ENCODE data around the gene TP63.

TP63 gene

GRCh38 chr3:189898559-189899153 is 267.5 kb downstream of the TP63 start:
- H3K36me3 ChIP-seq (ENCODE audit: control insufficient read depth in 4 of 4, insufficient read depth in 4 of 4, low read length in 3 of 4) = no peaks in the 10 kb centered on the region
- ChIA-PET POLR2A (no interaction called here), CTCF (no interaction called here)
- H3K27ac ChIP-seq (ENCODE audit: insufficient read depth in 1 of 2, low read depth in 1 of 2, low read length in 2 of 2, poor library complexity in 1 of 2, severe bottlenecking in 2 of 2) = no peak overlapping the region
- no peak for DNase-seq
- H3K9me3 ChIP-seq (ENCODE audit: control extremely low read depth in 1 of 5, control insufficient read depth in 4 of 5, insufficient read depth in 2 of 5, low read depth in 1 of 5, low read length in 4 of 5) = no peaks in the 10 kb centered on the region
- H3K4me1 ChIP-seq (ENCODE audit: control extremely low read depth in 1 of 4, control insufficient read depth in 4 of 4, insufficient read depth in 4 of 4, low read length in 3 of 4) = no peaks in the 10 kb centered on the region
- H3K4me3 ChIP-seq (ENCODE audit: control insufficient read depth in 1 of 7, extremely low read depth in 1 of 7, insufficient read depth in 4 of 7, low read depth in 2 of 7, low read length in 6 of 7) = no peak overlapping the region
- H3K27me3 ChIP-seq (replicated peaks in 2 of 5; ENCODE audit: control insufficient read depth in 4 of 5, insufficient read depth in 5 of 5, low read length in 4 of 5) = no peaks in the 10 kb centered on the region
- WGBS (ENCODE audit: insufficient coverage) = no CpG with 5 or more reads among the region's 1 CpG

DNA sequence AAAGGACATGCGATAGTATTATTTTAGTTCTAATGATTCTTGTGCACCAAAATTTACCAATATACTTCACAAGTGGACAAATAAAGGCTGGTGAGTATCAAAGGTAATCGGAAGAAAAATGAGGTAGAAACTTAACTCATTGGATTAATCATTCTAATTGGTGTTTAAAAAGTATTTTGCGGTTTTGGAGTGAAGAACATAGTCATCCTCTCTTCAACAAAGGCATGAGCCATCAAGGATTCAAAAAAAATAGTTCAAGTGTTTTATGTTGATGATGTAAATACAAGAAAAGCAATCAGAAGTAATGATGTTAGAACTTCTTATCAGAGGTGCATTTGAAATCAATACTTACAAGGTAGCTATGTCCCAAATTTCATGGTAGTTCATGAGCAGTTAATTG is 268.0 kb downstream of the TP63 start:
- DNase-seq = no peak
- Histone ChIP-seq H3K27ac (ENCODE audit: insufficient read depth in 1 of 2, low read depth in 1 of 2, low read length in 2 of 2, poor library complexity in 1 of 2, severe bottlenecking in 2 of 2) (no peak overlapping the region), H3K4me3 (ENCODE audit: control insufficient read depth in 1 of 7, extremely low read depth in 1 of 7, insufficient read depth in 4 of 7, low read depth in 2 of 7, low read length in 6 of 7) (no peak overlapping the region), H3K9me3 (ENCODE audit: control extremely low read depth in 1 of 5, control insufficient read depth in 4 of 5, insufficient read depth in 2 of 5, low read depth in 1 of 5, low read length in 4 of 5) (no peaks in the 10 kb centered on the region), H3K36me3 (ENCODE audit: control insufficient read depth in 4 of 4, insufficient read depth in 4 of 4, low read length in 3 of 4) (no peaks in the 10 kb centered on the region), H3K27me3 (replicated peaks in 2 of 5; ENCODE audit: control insufficient read depth in 4 of 5, insufficient read depth in 5 of 5, low read length in 4 of 5) (no peaks in the 10 kb centered on the region), H3K4me1 (ENCODE audit: control extremely low read depth in 1 of 4, control insufficient read depth in 4 of 4, insufficient read depth in 4 of 4, low read length in 3 of 4) (no peaks in the 10 kb centered on the region)
- ChIA-PET CTCF (no interaction called here), POLR2A (no interaction called here)
- no CpG with 5 or more reads among the region's 3 CpGs for WGBS (ENCODE audit: insufficient coverage)

- CTCF ChIA-PET = interaction anchor here (0.6 kb wide), 1 partner anchor 32 kb away, joined by 3 read pairs; no protein-coding TSS in a partner anchor
- H3K27ac ChIP-seq (ENCODE audit: insufficient read depth in 1 of 2, low read depth in 1 of 2, low read length in 2 of 2, poor library complexity in 1 of 2, severe bottlenecking in 2 of 2) = no peak overlapping the region
- POLR2A ChIA-PET = no interaction called here
- WGBS (ENCODE audit: insufficient coverage) = 70% methylated on average over 2 of the region's 5 CpGs
- no peak overlapping the region for H3K4me3 ChIP-seq (ENCODE audit: control insufficient read depth in 1 of 7, extremely low read depth in 1 of 7, insufficient read depth in 4 of 7, low read depth in 2 of 7, low read length in 6 of 7)
- no peak for DNase-seq
- no peaks in the 10 kb centered on the region for H3K27me3 ChIP-seq (replicated peaks in 2 of 5; ENCODE audit: control insufficient read depth in 4 of 5, insufficient read depth in 5 of 5, low read length in 4 of 5)
- no peaks in the 10 kb centered on the region for H3K4me1 ChIP-seq (ENCODE audit: control extremely low read depth in 1 of 4, control insufficient read depth in 4 of 4, insufficient read depth in 4 of 4, low read length in 3 of 4)
- H3K36me3 ChIP-seq (ENCODE audit: control insufficient read depth in 4 of 4, insufficient read depth in 4 of 4, low read length in 3 of 4) = no peaks in the 10 kb centered on the region
- no peaks in the 10 kb centered on the region for H3K9me3 ChIP-seq (ENCODE audit: control extremely low read depth in 1 of 5, control insufficient read depth in 4 of 5, insufficient read depth in 2 of 5, low read depth in 1 of 5, low read length in 4 of 5)
Measured at GRCh38 chr3:189900578-189900977, 269.4 kb downstream of the TP63 start.

GRCh38 chr3:189901481-189901880 is 270.3 kb downstream of the TP63 start:
- H3K4me3 ChIP-seq (ENCODE audit: control insufficient read depth in 1 of 7, extremely low read depth in 1 of 7, insufficient read depth in 4 of 7, low read depth in 2 of 7, low read length in 6 of 7) = no peak overlapping the region
- H3K36me3 ChIP-seq (ENCODE audit: control insufficient read depth in 4 of 4, insufficient read depth in 4 of 4, low read length in 3 of 4) = no peaks in the 10 kb centered on the region
- POLR2A ChIA-PET = no interaction called here
- DNase-seq = no peak
- H3K27me3 ChIP-seq (replicated peaks in 2 of 5; ENCODE audit: control insufficient read depth in 4 of 5, insufficient read depth in 5 of 5, low read length in 4 of 5) = no peaks in the 10 kb centered on the region
- WGBS (ENCODE audit: insufficient coverage) = 100% methylated on average over 1 of the region's 6 CpGs
- no peak overlapping the region for H3K27ac ChIP-seq (ENCODE audit: insufficient read depth in 1 of 2, low read depth in 1 of 2, low read length in 2 of 2, poor library complexity in 1 of 2, severe bottlenecking in 2 of 2)
- H3K4me1 ChIP-seq (ENCODE audit: control extremely low read depth in 1 of 4, control insufficient read depth in 4 of 4, insufficient read depth in 4 of 4, low read length in 3 of 4) = no peaks in the 10 kb centered on the region
- H3K9me3 ChIP-seq (ENCODE audit: control extremely low read depth in 1 of 5, control insufficient read depth in 4 of 5, insufficient read depth in 2 of 5, low read depth in 1 of 5, low read length in 4 of 5) = no peaks in the 10 kb centered on the region
- CTCF ChIA-PET = no interaction called here

DNA sequence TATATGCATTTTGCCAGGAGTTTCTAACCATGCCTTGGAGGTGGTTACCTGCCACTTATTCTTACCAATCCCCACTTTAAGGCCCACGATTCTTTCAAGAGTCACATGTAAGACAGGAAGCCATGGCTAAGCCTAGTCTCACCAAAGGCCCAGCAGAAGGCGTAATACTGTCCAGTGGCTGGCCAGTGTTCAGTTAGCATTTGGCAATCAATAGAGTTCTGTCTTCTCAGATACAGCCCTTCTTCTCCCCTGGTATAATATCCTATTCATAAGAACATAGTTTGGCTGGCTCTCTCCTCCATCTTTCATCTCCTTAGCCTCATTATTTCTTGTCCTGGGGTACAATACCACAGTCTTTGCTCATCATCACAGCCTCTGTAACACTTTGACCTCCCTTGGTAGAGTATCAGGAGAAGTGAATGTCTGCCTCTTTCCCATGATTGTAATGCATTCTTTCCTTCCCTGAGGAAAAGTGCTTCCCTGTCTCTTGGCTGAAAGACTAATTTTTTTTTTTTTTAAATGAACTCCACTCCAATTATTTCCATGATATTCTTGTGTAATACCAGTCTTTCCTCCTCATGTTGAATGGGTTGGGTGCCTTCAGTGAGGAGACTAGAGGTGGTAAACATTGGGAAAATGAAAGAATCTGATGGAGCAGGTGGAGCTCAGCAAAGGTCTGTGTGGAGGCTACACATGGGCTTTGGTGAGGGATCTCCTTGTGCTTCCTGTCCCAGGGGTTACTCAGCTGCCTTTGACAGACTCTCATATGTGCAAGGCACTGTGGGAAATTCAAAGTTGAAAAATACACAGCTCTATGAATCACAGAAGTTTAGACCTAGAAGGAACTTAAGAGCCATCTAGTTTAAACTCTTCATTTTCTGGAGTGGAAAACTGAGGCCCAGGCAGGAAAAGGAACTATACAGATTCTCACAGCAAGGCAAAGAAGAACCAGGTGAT is 271.3 kb downstream of the TP63 start:
- no peak overlapping the region for H3K27ac ChIP-seq (ENCODE audit: insufficient read depth in 1 of 2, low read depth in 1 of 2, low read length in 2 of 2, poor library complexity in 1 of 2, severe bottlenecking in 2 of 2)
- DNase-seq = no peak
- no peak overlapping the region for H3K4me3 ChIP-seq (ENCODE audit: control insufficient read depth in 1 of 7, extremely low read depth in 1 of 7, insufficient read depth in 4 of 7, low read depth in 2 of 7, low read length in 6 of 7)
- H3K27me3 ChIP-seq (replicated peaks in 2 of 5; ENCODE audit: control insufficient read depth in 4 of 5, insufficient read depth in 5 of 5, low read length in 4 of 5) = no peaks in the 10 kb centered on the region
- no peaks in the 10 kb centered on the region for H3K9me3 ChIP-seq (ENCODE audit: control extremely low read depth in 1 of 5, control insufficient read depth in 4 of 5, insufficient read depth in 2 of 5, low read depth in 1 of 5, low read length in 4 of 5)
- POLR2A ChIA-PET = no interaction called here
- no peaks in the 10 kb centered on the region for H3K4me1 ChIP-seq (ENCODE audit: control extremely low read depth in 1 of 4, control insufficient read depth in 4 of 4, insufficient read depth in 4 of 4, low read length in 3 of 4)
- WGBS (ENCODE audit: insufficient coverage) = 100% methylated on average over 2 of the region's 2 CpGs
- no peaks in the 10 kb centered on the region for H3K36me3 ChIP-seq (ENCODE audit: control insufficient read depth in 4 of 4, insufficient read depth in 4 of 4, low read length in 3 of 4)
- CTCF ChIA-PET = interaction anchor here (1.2 kb wide), 1 partner anchor 38 kb away, joined by 3 read pairs; no protein-coding TSS in a partner anchor

DNA sequence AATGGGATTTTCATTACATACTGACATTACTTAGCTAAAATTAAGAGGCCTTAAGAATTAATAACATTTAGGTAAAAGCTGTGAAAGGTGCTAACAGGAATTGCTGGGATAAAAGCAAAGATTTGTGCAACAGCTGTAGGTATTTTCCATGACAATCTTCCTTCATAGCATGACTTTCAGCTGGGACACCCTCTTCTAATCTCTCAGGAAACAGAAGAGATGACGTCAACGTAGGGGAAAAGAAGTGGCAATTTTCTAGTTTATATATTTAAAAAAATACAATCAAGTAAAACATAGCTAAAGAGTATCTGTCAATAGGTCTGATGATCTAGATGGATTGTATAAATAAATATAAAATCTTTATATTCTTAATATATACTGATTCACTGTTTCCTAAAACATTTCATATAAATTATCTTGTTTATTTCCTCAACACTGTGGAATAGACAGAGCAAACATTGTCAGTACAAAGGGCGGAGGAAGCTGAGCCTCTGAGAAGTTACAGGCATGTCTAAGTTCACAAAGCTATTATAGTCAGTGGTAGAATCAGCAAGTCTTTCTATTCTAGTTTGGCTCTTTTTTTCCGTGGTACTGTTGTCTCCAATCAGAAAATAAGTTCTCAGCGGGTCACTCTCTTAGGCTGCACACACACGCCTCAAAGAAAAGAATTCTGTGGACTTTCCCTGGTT is 272.5 kb downstream of the TP63 start:
- Histone ChIP-seq H3K4me3 (ENCODE audit: control insufficient read depth in 1 of 7, extremely low read depth in 1 of 7, insufficient read depth in 4 of 7, low read depth in 2 of 7, low read length in 6 of 7) (no peak overlapping the region), H3K4me1 (ENCODE audit: control extremely low read depth in 1 of 4, control insufficient read depth in 4 of 4, insufficient read depth in 4 of 4, low read length in 3 of 4) (no peaks in the 10 kb centered on the region), H3K36me3 (ENCODE audit: control insufficient read depth in 4 of 4, insufficient read depth in 4 of 4, low read length in 3 of 4) (no peaks in the 10 kb centered on the region), H3K9me3 (ENCODE audit: control extremely low read depth in 1 of 5, control insufficient read depth in 4 of 5, insufficient read depth in 2 of 5, low read depth in 1 of 5, low read length in 4 of 5) (no peaks in the 10 kb centered on the region), H3K27ac (ENCODE audit: insufficient read depth in 1 of 2, low read depth in 1 of 2, low read length in 2 of 2, poor library complexity in 1 of 2, severe bottlenecking in 2 of 2) (no peak overlapping the region), H3K27me3 (replicated peaks in 2 of 5; ENCODE audit: control insufficient read depth in 4 of 5, insufficient read depth in 5 of 5, low read length in 4 of 5) (no peaks in the 10 kb centered on the region)
- WGBS (ENCODE audit: insufficient coverage) = 98% methylated on average over 4 of the region's 6 CpGs
- POLR2A ChIA-PET = no interaction called here
- CTCF ChIA-PET = interaction anchor here (1.2 kb wide), 1 partner anchor 37 kb away, joined by 3 read pairs; no protein-coding TSS in a partner anchor
- DNase-seq = peak; percentile 8 to 45 (median 9)

DNA sequence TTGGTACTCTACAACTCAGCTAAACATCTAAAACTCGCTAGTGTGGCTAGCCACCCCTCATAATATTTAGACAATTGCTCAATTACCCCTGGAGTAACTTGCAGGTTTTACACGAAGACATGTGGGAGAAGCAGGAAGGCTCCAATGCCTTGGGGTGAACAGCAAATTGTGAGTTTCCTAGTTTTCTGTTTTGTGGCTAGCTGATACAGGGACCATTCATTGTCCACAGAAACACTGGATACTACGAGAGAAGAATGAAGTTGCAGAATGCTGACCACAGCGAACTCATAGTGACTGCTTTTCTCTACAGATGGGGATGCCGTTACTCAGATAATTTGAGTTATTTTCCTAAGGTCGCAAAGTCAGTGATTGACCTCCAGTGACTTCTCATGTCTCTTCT is 276.6 kb downstream of the TP63 start:
- Histone ChIP-seq H3K36me3 (ENCODE audit: control insufficient read depth in 4 of 4, insufficient read depth in 4 of 4, low read length in 3 of 4) (no peaks in the 10 kb centered on the region), H3K27me3 (replicated peaks in 2 of 5; ENCODE audit: control insufficient read depth in 4 of 5, insufficient read depth in 5 of 5, low read length in 4 of 5) (no peaks in the 10 kb centered on the region), H3K4me1 (ENCODE audit: control extremely low read depth in 1 of 4, control insufficient read depth in 4 of 4, insufficient read depth in 4 of 4, low read length in 3 of 4) (no peaks in the 10 kb centered on the region), H3K4me3 (ENCODE audit: control insufficient read depth in 1 of 7, extremely low read depth in 1 of 7, insufficient read depth in 4 of 7, low read depth in 2 of 7, low read length in 6 of 7) (no peak overlapping the region), H3K27ac (ENCODE audit: insufficient read depth in 1 of 2, low read depth in 1 of 2, low read length in 2 of 2, poor library complexity in 1 of 2, severe bottlenecking in 2 of 2) (no peak overlapping the region), H3K9me3 (ENCODE audit: control extremely low read depth in 1 of 5, control insufficient read depth in 4 of 5, insufficient read depth in 2 of 5, low read depth in 1 of 5, low read length in 4 of 5) (no peaks in the 10 kb centered on the region)
- WGBS (ENCODE audit: insufficient coverage) = 96% methylated on average over 5 of the region's 6 CpGs
- ChIA-PET POLR2A (no interaction called here), CTCF (interaction anchor here (1.2 kb wide), 1 partner anchor 14 kb away, joined by 3 read pairs; no protein-coding TSS in a partner anchor)
- DNase-seq = no peak
